Hepatocyte (in vitro differentiated cells): Measurements from ENCODE around the gene CCDC196. TPM values are rescaled to one million over a fixed set of nuclear protein-coding genes. Genes with fewer than 3 reads are reported as not detected.

Source experiments
- DNase-seq: peaks from one replicate; pipeline ENCODE4 v3.0.0-alpha.2; 2016; ENCODE audit warnings: low spot score
- H2AFZ ChIP-seq: fragments of 200-600 bp; sonication (generic); 2 replicates; pipeline ENCODE4 v1.6.0; 2016; ENCODE audit warnings: antibody characterized with exemption, mild to moderate bottlenecking
- H3K27ac ChIP-seq: fragments of 200-600 bp; sonication (generic); 2 replicates; pipeline ENCODE4 v1.5.1; 2016; ENCODE audit warnings: mild to moderate bottlenecking
- H3K27me3 ChIP-seq: fragments of 200-600 bp; sonication (generic); 2 replicates; pipeline ENCODE4 v1.6.1; 2016
- H3K36me3 ChIP-seq: fragments of 200-600 bp; sonication (generic); replicated peaks from 2 replicates; pipeline ENCODE4 v1.5.1; 2016; ENCODE audit warnings: low read depth; ENCODE audit not compliant: insufficient read depth
- H3K4me1 ChIP-seq: fragments of 200-600 bp; sonication (generic); 2 replicates; pipeline ENCODE4 v1.5.1; 2016; ENCODE audit warnings: mild to moderate bottlenecking, moderate library complexity; ENCODE audit not compliant: insufficient read depth
- H3K4me2 ChIP-seq: fragments of 200-600 bp; sonication (generic); 2 replicates; pipeline ENCODE4 v1.6.0; 2016
- H3K4me3 ChIP-seq: fragments of 200-600 bp; sonication (generic); 2 replicates; pipeline ENCODE4 v1.5.1; 2016; ENCODE audit warnings: mild to moderate bottlenecking
- H3K79me2 ChIP-seq: fragments of 200-600 bp; sonication (generic); 2 replicates; pipeline ENCODE4 v1.6.0; 2017; ENCODE audit warnings: mild to moderate bottlenecking
- H3K9me2 ChIP-seq: fragments of 200-600 bp; sonication (generic); replicated peaks from 2 replicates; pipeline ENCODE4 v1.6.0; 2017; ENCODE audit warnings: mild to moderate bottlenecking; ENCODE audit not compliant: insufficient read depth
- H3K9me3 ChIP-seq: fragments of 200-600 bp; sonication (generic); 2 replicates; pipeline ENCODE4 v1.5.1; 2016; ENCODE audit warnings: low read depth, mild to moderate bottlenecking
- H4K20me1 ChIP-seq: fragments of 200-600 bp; sonication (generic); 2 replicates; pipeline ENCODE4 v1.6.0; 2016; ENCODE audit warnings: mild to moderate bottlenecking; ENCODE audit not compliant: insufficient read depth, poor library complexity, severe bottlenecking
- CTCF ChIP-seq: fragments of 200-600 bp; sonication (generic); IDR thresholded peaks from 2 replicates; pipeline ENCODE4 v1.5.1; 2016; ENCODE audit warnings: antibody characterized with exemption, mild to moderate bottlenecking; ENCODE audit not compliant: poor library complexity
- EZH2 ChIP-seq: fragments of 200-600 bp; sonication (generic); IDR thresholded peaks from 2 replicates; pipeline ENCODE4 v1.6.1; 2016; ENCODE audit warnings: antibody characterized with exemption, mild to moderate bottlenecking, borderline replicate concordance
- EZH2phosphoT487 ChIP-seq: fragments of 200-600 bp; sonication (generic); IDR thresholded peaks from one replicate; pipeline ENCODE4 v1.6.1; 2018; ENCODE audit warnings: antibody characterized with exemption, mild to moderate bottlenecking, low read depth, moderate library complexity; ENCODE audit not compliant: unreplicated experiment, severe bottlenecking
- WGBS: methylation state at CpG from one replicate; pipeline ENCODE4 v1.1.6; 2016; ENCODE audit warnings: low lambda C conversion rate; ENCODE audit errors: missing lambda C conversion rate; 5-methylcytosine and 5-hydroxymethylcytosine counted together
- polyA plus RNA-seq: library from polyadenylated mRNA; unstranded; fragments of >200 nt; fragmentation: Nextera tagmentation; extraction: Ambion mirVana; gene quantifications from 2 replicates; pipeline ENCODE4 v1.2.1, GENCODE V29; 2016
- total RNA-seq: library from RNA; depleted of rRNA; stranded (reverse); fragments of >200 nt; gene quantifications from 2 replicates; pipeline ENCODE4 v1.2.3, GENCODE V29; 2014

CCDC196 gene
- total and polyA plus RNA-seq, 2 experiments from 2014 or later, result not detected

GRCh38 chr14:66507181-66507721 lies 21.1 kb downstream of the CCDC196 start:
- peaks cover 29% of the 10 kb centered on the region for H3K79me2 ChIP-seq
- H3K27me3 ChIP-seq, result no peaks in the 10 kb centered on the region
- peak overlapping the region; percentile 88 for H3K27ac ChIP-seq
- no peak for DNase-seq
- H3K9me2 ChIP-seq, result no peaks in the 10 kb centered on the region
- H3K36me3 ChIP-seq, result no peaks in the 10 kb centered on the region
- peak overlapping the region; percentile 97 for H3K4me2 ChIP-seq
- H3K9me3 ChIP-seq, result no peaks in the 10 kb centered on the region
- peak overlapping the region; percentile 92 for H2AFZ ChIP-seq
- peaks cover 18% of the 10 kb centered on the region for H4K20me1 ChIP-seq
- peak overlapping the region; percentile 18 for H3K4me3 ChIP-seq
- WGBS, result 8% methylated on average over 23 of the region's 23 CpGs
- TF ChIP-seq EZH2phosphoT487, result no peak
- TF ChIP-seq CTCF, result no peak
- TF ChIP-seq EZH2, result no peak
- H3K4me1 ChIP-seq, result peaks cover 11% of the 10 kb centered on the region

- Histone ChIP-seq H3K27me3 (no peaks in the 10 kb centered on the region), H3K4me1 (peaks cover 11% of the 10 kb centered on the region), H3K79me2 (peaks cover 36% of the 10 kb centered on the region), H3K9me2 (no peaks in the 10 kb centered on the region), H3K36me3 (no peaks in the 10 kb centered on the region), H3K9me3 (no peaks in the 10 kb centered on the region), H3K4me2 (peak within 1 kb of the TSS; percentile 97), H3K27ac (peak within 1 kb of the TSS; percentile 88), H2AFZ (peak within 1 kb of the TSS; percentile 92), H4K20me1 (peaks cover 18% of the 10 kb centered on the region), H3K4me3 (peak within 1 kb of the TSS; percentile 97)
- 2% methylated on average over 71 of the region's 91 CpGs for WGBS
- TF ChIP-seq EZH2phosphoT487, result no peak
- TF ChIP-seq CTCF, result peak; percentile 43
- peak; percentile 96 for DNase-seq
These were observed 21.8 kb downstream of the CCDC196 start, which contains the start of gene GPHN for GRCh38 chr14:66507722-66508546. Gene GPHN (plus strand): TSS chr14:66508147.

GRCh38 chr14:66508547-66508845 lies 22.3 kb downstream of the CCDC196 start:
- DNase-seq, result no peak
- peak overlapping the region; percentile 74 for H2AFZ ChIP-seq

More at GRCh38 chr14:66508547-66508845, 22.3 kb downstream of the CCDC196 start:
- Histone ChIP-seq H3K36me3 (no peaks in the 10 kb centered on the region), H3K27me3 (no peaks in the 10 kb centered on the region), H3K27ac (peak overlapping the region; percentile 88), H3K9me2 (no peaks in the 10 kb centered on the region), H3K4me2 (peak overlapping the region; percentile 97), H3K79me2 (peaks cover 41% of the 10 kb centered on the region), H4K20me1 (peaks cover 18% of the 10 kb centered on the region), H3K4me1 (peaks cover 11% of the 10 kb centered on the region), H3K4me3 (peak overlapping the region; percentile 97), H3K9me3 (no peaks in the 10 kb centered on the region)
- WGBS, result 1% methylated on average over 15 of the region's 19 CpGs
- no peak for TF ChIP-seq CTCF
- TF ChIP-seq EZH2phosphoT487, result no peak
- no peak for TF ChIP-seq EZH2
